HCT116 (cell line): ENCODE results near the gene USP33.

Experiments used
- CTCF ChIP-seq, 3 experiments: fragments of 200-600 bp in 1 of 3; sonication (generic) in 1 of 3; IDR thresholded peaks in 2 of 3; conservative IDR thresholded peaks in 1 of 3; 2 replicates each; pipeline ENCODE4 v1.5.1; 2012 to 2017; ENCODE audit warnings: low read depth in 2 of 3, low read length in 2 of 3, antibody characterized with exemption in 1 of 3, borderline replicate concordance in 1 of 3, control low read depth in 1 of 3, mild to moderate bottlenecking in 1 of 3, mixed read lengths in 1 of 3, mixed run types in 1 of 3, moderate library complexity in 1 of 3; ENCODE audit not compliant: insufficient read depth in 1 of 3
- EGR1 ChIP-seq: IDR thresholded peaks from 2 replicates; pipeline ENCODE4 v1.6.1; 2012; ENCODE audit warnings: low read depth
- EZH2 ChIP-seq: fragments of 200-600 bp; sonication (generic); IDR thresholded peaks from 2 replicates; pipeline ENCODE4 v1.6.1; 2017; ENCODE audit warnings: antibody characterized with exemption, mixed run types
- POLR2A ChIP-seq: IDR thresholded peaks from 2 replicates; pipeline ENCODE4 v1.7.0; 2011; ENCODE audit warnings: borderline replicate concordance; ENCODE audit not compliant: insufficient read depth, insufficient read length; ENCODE audit errors: extremely low read depth
- REST ChIP-seq: IDR thresholded peaks from 2 replicates; pipeline ENCODE4 v1.6.1; 2012; ENCODE audit warnings: low read depth
- ZNF274 ChIP-seq: fragments of 200-500 bp; sonication (Bioruptor generic); IDR thresholded peaks from 2 replicates; pipeline ENCODE4 v1.6.1; 2014; ENCODE audit warnings: mild to moderate bottlenecking, low read depth, low read length, inconsistent platforms

GRCh38 chr1:77802026-77802425 is 42.4 kb upstream of the USP33 start:
- no peak for TF ChIP-seq CTCF (IDR thresholded peaks at IDR 0.05 in 2 of 3, conservative IDR thresholded peaks at IDR 0.05 in 1 of 3; ENCODE audit: borderline replicate concordance in 1 of 3, insufficient read depth in 1 of 3, low read depth in 2 of 3, low read length in 2 of 3)
- no peak for TF ChIP-seq EZH2
- TF ChIP-seq REST, result no peak
- TF ChIP-seq POLR2A, result no peak
- TF ChIP-seq ZNF274, result no peak
- no peak for TF ChIP-seq EGR1
